Psoas muscle (tissue), 8 donors: ENCODE data around the gene GAB2. TPM values are rescaled to one million over a fixed set of nuclear protein-coding genes. Genes with fewer than 3 reads are reported as not detected.

Experiments
- ATAC-seq, 4 donors: fragments of 200-7000 bp; cut with Tn5 transposase; one replicate each; pipeline ENCODE4 v1.9.1; 2020; ENCODE audit warnings: moderate library complexity in 3 of 4, mild to moderate bottlenecking in 2 of 4
- DNase-seq, 2 donors: peaks; one replicate each; pipeline ENCODE4 v3.0.0-alpha.2; 2020
- H3K27ac ChIP-seq: fragments of 200-600 bp; one replicate; pipeline ENCODE4 v1.8.0; 2022
- H3K27me3 ChIP-seq, 3 donors: fragments of 200-600 bp in 1 of 3; one replicate each; pipeline versions ENCODE4 v1.6.1 to v1.8.0; 2013 to 2022; ENCODE audit warnings: low read length in 2 of 3, mild to moderate bottlenecking in 2 of 3, moderate library complexity in 1 of 3; ENCODE audit not compliant: insufficient read depth in 3 of 3
- H3K36me3 ChIP-seq, 2 donors: fragments of 200-600 bp in 1 of 2; one replicate each; pipeline versions ENCODE4 v1.6.1 to v1.8.0; 2013 to 2022; ENCODE audit warnings: low read depth in 1 of 2, mild to moderate bottlenecking in 1 of 2, moderate library complexity in 1 of 2; ENCODE audit not compliant: insufficient read depth in 1 of 2
- H3K4me1 ChIP-seq: fragments of 200-600 bp; one replicate; pipeline ENCODE4 v1.8.0; 2022
- H3K4me3 ChIP-seq: fragments of 200-600 bp; one replicate; pipeline ENCODE4 v1.8.0; 2022; ENCODE audit warnings: mild to moderate bottlenecking
- H3K9me3 ChIP-seq: fragments of 200-600 bp; one replicate; pipeline ENCODE4 v1.8.0; 2022
- WGBS, 3 donors: extraction: QIAGEN DNeasy Blood & Tissue Kit; methylation state at CpG; one replicate each; pipeline versions ENCODE4 v1.1.6 to v1.1.7; 2013; 5-methylcytosine and 5-hydroxymethylcytosine counted together
- intact Hi-C, 2 donors: fragments of 100-400 bp; cut with DNase I; formaldehyde crosslinking; loops; one replicate each; pipeline versions ENCODE4 v1.11.0 to v1.14.2; 2022
- polyA plus RNA-seq, 3 donors: library from polyadenylated mRNA; stranded (reverse); fragments of 200-250 nt; gene quantifications; one replicate each; pipeline ENCODE4 v1.2.3, GENCODE V29; 2013
- total RNA-seq, 4 donors: library from RNA; stranded (reverse); fragmentation: NEBNext Ultra II Directional in 2 of 4; extraction: Animal tissue kit (Norgen Biotek cat#: 25700) in 2 of 4; gene quantifications; one replicate each; pipeline versions ENCODE4 v1.2.1 to v1.2.4, GENCODE V29; 2021 to 2023
- TF ChIP-seq, protein P1 (sequence below): fragments of 200-600 bp; IDR thresholded peaks from one replicate; pipeline ENCODE4 v1.8.0; 2022; ENCODE audit warnings: antibody characterized with exemption
- donor health status: healthy with polysubstance abuse.
- donor health status: DM: no; HTN: no; CAD: no; lungs with moderate emphysema.
- donor health status: Bipolar disorder and iron deficiency.
- donor health status: healthy.
- donor health status: DM: yes; HTN: yes; CAD: no.
- donor health status: DM: no; HTN: no; CAD: no.
- donor health status: DM: no; HTN: no; CAD: no.
- donor health status: DM: yes; HTN: yes; CAD: no.

Gene GAB2
- total and polyA plus RNA-seq, 7 donors = 2.7 to 6.3 (median 4.7) TPM

DNA sequence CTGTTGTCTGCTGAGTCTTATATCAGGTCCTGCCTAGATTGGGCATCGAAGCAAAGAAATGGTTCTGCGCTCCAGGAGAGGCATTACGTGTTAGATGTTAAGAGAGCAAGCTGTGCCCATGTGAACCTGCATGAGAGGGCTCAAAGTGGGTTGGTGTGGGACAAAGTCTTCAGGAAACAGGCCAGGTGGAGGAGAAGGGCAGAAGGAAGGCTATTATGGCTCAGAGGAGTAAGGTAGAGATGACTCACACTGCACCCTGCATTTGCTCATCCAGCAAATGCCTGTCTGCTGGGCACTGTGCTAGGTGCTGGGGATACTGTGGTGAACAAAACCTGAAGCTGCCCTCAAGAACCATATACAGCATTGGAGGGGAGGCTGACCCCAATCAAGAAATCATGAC lies 223.1 kb downstream of the GAB2 start:
- Histone ChIP-seq H3K27me3 (no peaks in the 10 kb centered on the region), H3K36me3 (peaks cover 0 to 16% of the 10 kb centered on the region in 2 donors), H3K4me1 (peaks cover 25% of the 10 kb centered on the region), H3K9me3 (no peaks in the 10 kb centered on the region), H3K4me3 (no peak overlapping the region), H3K27ac (no peak overlapping the region)
- TF ChIP-seq, protein P1, sequence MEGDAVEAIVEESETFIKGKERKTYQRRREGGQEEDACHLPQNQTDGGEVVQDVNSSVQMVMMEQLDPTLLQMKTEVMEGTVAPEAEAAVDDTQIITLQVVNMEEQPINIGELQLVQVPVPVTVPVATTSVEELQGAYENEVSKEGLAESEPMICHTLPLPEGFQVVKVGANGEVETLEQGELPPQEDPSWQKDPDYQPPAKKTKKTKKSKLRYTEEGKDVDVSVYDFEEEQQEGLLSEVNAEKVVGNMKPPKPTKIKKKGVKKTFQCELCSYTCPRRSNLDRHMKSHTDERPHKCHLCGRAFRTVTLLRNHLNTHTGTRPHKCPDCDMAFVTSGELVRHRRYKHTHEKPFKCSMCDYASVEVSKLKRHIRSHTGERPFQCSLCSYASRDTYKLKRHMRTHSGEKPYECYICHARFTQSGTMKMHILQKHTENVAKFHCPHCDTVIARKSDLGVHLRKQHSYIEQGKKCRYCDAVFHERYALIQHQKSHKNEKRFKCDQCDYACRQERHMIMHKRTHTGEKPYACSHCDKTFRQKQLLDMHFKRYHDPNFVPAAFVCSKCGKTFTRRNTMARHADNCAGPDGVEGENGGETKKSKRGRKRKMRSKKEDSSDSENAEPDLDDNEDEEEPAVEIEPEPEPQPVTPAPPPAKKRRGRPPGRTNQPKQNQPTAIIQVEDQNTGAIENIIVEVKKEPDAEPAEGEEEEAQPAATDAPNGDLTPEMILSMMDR = no peak
- 85 to 94% (median 92%) methylated on average over 3 of the region's 3 CpGs for WGBS, 3 donors
- ATAC-seq (no peak), DNase-seq (no peak)
- intact Hi-C loops = no loop called here

DNA sequence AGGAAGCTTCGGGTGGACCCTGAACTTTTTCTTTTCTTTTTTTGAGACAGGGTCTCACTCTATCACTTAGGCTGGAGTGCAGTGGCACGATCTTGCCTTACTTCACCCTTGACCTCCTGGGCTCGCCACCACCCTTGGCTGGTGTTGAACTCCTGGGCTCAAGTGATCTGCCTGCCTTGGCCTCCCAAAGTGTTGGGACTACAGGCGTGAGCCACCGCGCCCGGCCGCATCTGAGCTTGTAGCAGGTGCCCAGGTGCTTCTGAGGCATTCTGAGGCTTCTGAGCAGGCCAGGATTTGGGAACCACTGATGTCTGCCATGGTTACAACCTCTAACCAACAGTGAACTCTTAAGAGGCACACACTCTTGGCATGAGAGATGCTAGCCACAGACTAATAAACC lies 223.8 kb downstream of the GAB2 start:
- Histone ChIP-seq H3K4me1 (peaks cover 30% of the 10 kb centered on the region), H3K27me3 (no peaks in the 10 kb centered on the region), H3K9me3 (no peaks in the 10 kb centered on the region), H3K4me3 (no peak overlapping the region), H3K36me3 (peaks cover 0 to 16% of the 10 kb centered on the region in 2 donors), H3K27ac (no peak overlapping the region)
- ATAC-seq = no peak
- 88 to 94% (median 93%) methylated on average over 8 of the region's 8 CpGs for WGBS, 3 donors
- no peak for DNase-seq
- TF ChIP-seq, protein P1 = no peak
- intact Hi-C loops = no loop called here

DNA sequence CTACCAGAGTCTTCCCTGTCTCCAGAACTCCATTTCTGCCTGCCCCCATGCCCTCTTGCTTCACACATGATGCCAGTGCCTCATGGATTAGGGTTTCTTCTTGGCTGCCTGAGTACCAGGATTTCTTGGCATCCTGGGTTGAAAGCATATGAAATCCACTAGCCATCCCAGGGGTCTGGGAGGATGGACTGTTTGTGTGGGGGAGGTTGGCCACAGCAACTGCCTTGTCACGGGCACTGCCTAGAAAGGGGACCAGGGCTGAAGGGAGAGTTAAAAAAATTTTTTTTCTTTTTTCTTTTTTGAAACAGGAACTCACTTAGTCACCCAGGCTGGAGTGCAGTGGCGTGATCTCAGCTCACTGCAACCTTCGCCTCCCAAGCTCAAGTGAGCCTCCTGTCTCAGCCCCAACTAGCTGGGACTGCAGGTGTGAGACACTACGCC lies 224.7 kb downstream of the GAB2 start:
- no peaks in the 10 kb centered on the region for H3K9me3 ChIP-seq
- peaks cover 0 to 7% of the 10 kb centered on the region in 2 donors for H3K36me3 ChIP-seq
- peaks cover 30% of the 10 kb centered on the region for H3K4me1 ChIP-seq
- no peak for DNase-seq
- WGBS, 3 donors = 80 to 96% (median 86%) methylated on average over 4 of the region's 4 CpGs
- TF ChIP-seq, protein P1 = no peak
- H3K27me3 ChIP-seq = no peaks in the 10 kb centered on the region
- H3K4me3 ChIP-seq = no peak overlapping the region
- intact Hi-C loops = no loop called here
- no peak for ATAC-seq
- peak overlapping the region; percentile 7 for H3K27ac ChIP-seq

DNA sequence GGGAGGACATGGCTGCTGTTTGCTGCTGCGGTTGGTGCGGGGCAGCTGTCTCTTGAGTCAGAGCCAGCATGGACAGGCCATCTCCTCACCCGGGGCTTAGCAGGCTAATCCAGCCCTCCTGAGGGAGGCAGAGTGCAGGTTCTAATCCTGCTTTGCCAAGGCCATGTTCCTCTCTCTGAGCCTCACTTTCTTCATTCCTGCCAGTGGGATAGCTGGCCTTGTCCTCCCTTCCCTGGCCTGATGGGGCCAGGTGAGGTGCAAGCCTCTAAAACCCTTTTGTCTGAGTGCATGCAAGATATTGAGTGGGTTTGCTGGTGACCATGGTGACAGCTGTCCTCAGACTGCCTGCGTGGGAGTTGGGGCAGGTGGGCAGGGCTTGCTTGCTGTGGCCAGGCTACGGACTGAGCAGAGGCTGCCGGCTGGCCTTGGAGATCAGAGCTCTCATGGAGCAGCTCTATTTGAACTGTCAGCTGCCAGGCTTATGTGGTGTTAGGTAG lies 225.3 kb downstream of the GAB2 start:
- 26 to 47% (median 46%) methylated on average over 6 of the region's 6 CpGs for WGBS, 3 donors
- Histone ChIP-seq H3K27ac (peak overlapping the region; percentile 7), H3K4me1 (peaks cover 34% of the 10 kb centered on the region), H3K9me3 (no peaks in the 10 kb centered on the region), H3K4me3 (no peak overlapping the region), H3K27me3 (no peaks in the 10 kb centered on the region), H3K36me3 (peaks cover 0 to 3% of the 10 kb centered on the region in 2 donors)
- DNase-seq = no peak
- TF ChIP-seq, protein P1 = no peak
- no peak for ATAC-seq
- intact Hi-C loops = no loop called here

DNA sequence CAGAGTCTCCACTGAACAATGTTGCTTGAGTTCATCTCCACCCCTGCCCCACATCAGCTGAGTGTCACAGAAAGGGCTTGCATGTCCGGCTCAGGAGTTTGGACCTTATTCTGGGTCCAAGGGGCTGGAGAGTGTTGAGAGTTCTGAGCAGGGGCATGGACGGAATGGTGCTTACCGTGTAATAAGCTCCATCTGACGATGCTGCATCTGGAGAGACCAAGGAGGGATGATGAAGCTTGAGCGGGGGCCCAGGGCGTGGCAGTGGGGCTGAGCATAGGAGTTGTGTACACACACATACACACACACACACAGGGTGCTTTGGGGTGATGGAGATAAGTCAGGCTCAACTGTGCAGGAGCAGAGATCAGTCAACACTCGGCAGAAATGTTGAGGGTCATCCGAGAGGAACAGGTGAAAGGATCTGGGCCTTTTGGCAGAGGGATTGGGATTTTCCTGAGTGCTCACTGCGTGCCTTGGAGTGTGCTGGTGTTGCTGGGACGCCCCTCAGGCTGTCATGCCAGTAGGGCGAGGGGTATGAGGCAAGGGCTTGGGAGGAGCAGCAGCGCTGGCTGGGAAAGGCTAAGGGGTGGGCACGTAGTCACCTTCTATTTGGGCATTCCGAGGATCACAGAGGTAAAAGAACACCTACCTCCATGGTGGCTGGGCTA lies 226.6 kb downstream of the GAB2 start:
- WGBS, 3 donors = 57 to 76% (median 66%) methylated on average over 14 of the region's 14 CpGs

More for the DNA sequence above, 226.6 kb downstream of the GAB2 start:
- Histone ChIP-seq H3K36me3 (peaks cover 0 to 6% of the 10 kb centered on the region in 2 donors), H3K27ac (peak overlapping the region; percentile 38), H3K9me3 (no peaks in the 10 kb centered on the region), H3K27me3 (no peaks in the 10 kb centered on the region), H3K4me1 (peaks cover 41% of the 10 kb centered on the region), H3K4me3 (no peak overlapping the region)
- intact Hi-C loops = no loop called here
- no peak for ATAC-seq
- TF ChIP-seq, protein P1 = no peak
- DNase-seq = no peak
